HepG2 (cell line): ENCODE results near the gene LHX3. TPM values are rescaled to one million over a fixed set of nuclear protein-coding genes. Genes with fewer than 3 reads are reported as not detected.
A peak's percentile ranks its signal among the peaks of the same experiment; 100 is the strongest.

Source experiments
- BORCS8-MEF2B ChIP-seq: sonication (generic); formaldehyde crosslinking; IDR thresholded peaks from 2 replicates; pipeline ENCODE4 v1.8.0; 2022; ENCODE audit warnings: mild to moderate bottlenecking, missing genetic modification reagents
- HHEX ChIP-seq: IDR thresholded peaks from 2 replicates; pipeline ENCODE4 v1.6.1; 2016; ENCODE audit warnings: control low read depth
- JUND ChIP-seq: sonication (generic); formaldehyde crosslinking; IDR thresholded peaks from 2 replicates; pipeline ENCODE4 v1.8.0; 2022; ENCODE audit warnings: mild to moderate bottlenecking, missing genetic modification reagents
- KLF12 ChIP-seq: sonication (generic); formaldehyde crosslinking; IDR thresholded peaks from 2 replicates; pipeline ENCODE4 v1.4.0; 2020; ENCODE audit warnings: missing genetic modification reagents, borderline replicate concordance
- PRPF4 ChIP-seq: fragments of 200-400 bp; formaldehyde crosslinking; IDR thresholded peaks from 2 replicates; pipeline ENCODE4 v1.6.1; 2016; ENCODE audit warnings: low read length, low read depth; ENCODE audit not compliant: poor library complexity, severe bottlenecking
- SAFB2 ChIP-seq: sonication (generic); formaldehyde crosslinking; IDR thresholded peaks from 2 replicates; pipeline ENCODE4 v1.5.1; 2020; ENCODE audit warnings: missing genetic modification reagents, low read depth, mild to moderate bottlenecking, borderline replicate concordance
- SATB2 ChIP-seq: sonication (generic); formaldehyde crosslinking; IDR thresholded peaks from 2 replicates; pipeline ENCODE4 v1.5.0; 2020; ENCODE audit warnings: missing genetic modification reagents
- STAG1 ChIP-seq: sonication (generic); formaldehyde crosslinking; IDR thresholded peaks from 2 replicates; pipeline ENCODE4 v1.4.0; 2020; ENCODE audit warnings: missing genetic modification reagents
- TOE1 ChIP-seq: sonication (generic); formaldehyde crosslinking; IDR thresholded peaks from 2 replicates; pipeline ENCODE4 v1.4.0; 2020; ENCODE audit warnings: mild to moderate bottlenecking, missing genetic modification reagents
- ZBTB38 ChIP-seq: sonication (generic); formaldehyde crosslinking; IDR thresholded peaks from 2 replicates; pipeline ENCODE4 v1.5.1; 2020; ENCODE audit warnings: mild to moderate bottlenecking, missing genetic modification reagents
- ZBTB7A ChIP-seq: sonication (generic); formaldehyde crosslinking; IDR thresholded peaks from 2 replicates; pipeline ENCODE4 v1.8.0; 2022; ENCODE audit warnings: mild to moderate bottlenecking, missing genetic modification reagents
- ZFP36L1 ChIP-seq: sonication (generic); formaldehyde crosslinking; IDR thresholded peaks from 2 replicates; pipeline ENCODE4 v1.8.0; 2022; ENCODE audit warnings: mild to moderate bottlenecking, missing genetic modification reagents, moderate library complexity
- ZKSCAN1 ChIP-seq: fragments of 150-350 bp; IDR thresholded peaks from 2 replicates; pipeline ENCODE4 v1.6.1; 2014; ENCODE audit warnings: low read length
- ZNF331 ChIP-seq: sonication (generic); formaldehyde crosslinking; IDR thresholded peaks from 2 replicates; pipeline ENCODE4 v1.4.0; 2020; ENCODE audit warnings: missing genetic modification reagents
- ZNF572 ChIP-seq: sonication (generic); formaldehyde crosslinking; IDR thresholded peaks from 2 replicates; pipeline ENCODE4 v1.5.1; 2020; ENCODE audit warnings: mild to moderate bottlenecking, missing genetic modification reagents
- ZNF672 ChIP-seq: sonication (generic); formaldehyde crosslinking; IDR thresholded peaks from 2 replicates; pipeline ENCODE4 v1.8.1; 2022; ENCODE audit warnings: missing genetic modification reagents
- ZNF775 ChIP-seq: sonication (generic); formaldehyde crosslinking; IDR thresholded peaks from 2 replicates; pipeline ENCODE4 v1.4.0; 2020; ENCODE audit warnings: missing genetic modification reagents, mild to moderate bottlenecking, moderate library complexity, borderline replicate concordance
- ZNF841 ChIP-seq: sonication (generic); formaldehyde crosslinking; IDR thresholded peaks from 2 replicates; pipeline ENCODE4 v1.8.1; 2023; ENCODE audit warnings: missing genetic modification reagents, borderline replicate concordance
- ZSCAN22 ChIP-seq: sonication (generic); formaldehyde crosslinking; IDR thresholded peaks from 2 replicates; pipeline ENCODE4 v1.4.0; 2020; ENCODE audit warnings: mild to moderate bottlenecking, missing genetic modification reagents
- polyA plus RNA-seq, 8 experiments: library from polyadenylated mRNA; depleted of rRNA in 3 of 8; stranded (reverse) in 7 of 8; unstranded in 1 of 8; fragments of >200 nt; fragmentation: Illumina TruSeq in 4 of 8; extraction: Trizol in 4 of 8; gene quantifications; 2 replicates each; pipeline versions ENCODE4 v1.2.1 to v1.2.3, GENCODE V29; 2011 to 2016; ENCODE audit warnings: low read depth in 4 of 8, missing spikeins in 1 of 8, mixed read lengths in 1 of 8; ENCODE audit not compliant: insufficient read depth in 1 of 8
- total RNA-seq, 5 experiments: library from RNA; depleted of rRNA; stranded (reverse); fragments of >200 nt; fragmentation: Illumina TruSeq; extraction: Trizol; gene quantifications; 2 replicates each; pipeline ENCODE4 v1.2.3, GENCODE V29; 2016; ENCODE audit warnings: low read depth in 1 of 5
- TF ChIP-seq, protein P1 (sequence below): sonication (generic); formaldehyde crosslinking; IDR thresholded peaks from 2 replicates; pipeline ENCODE4 v1.5.1; 2020; ENCODE audit warnings: mild to moderate bottlenecking, missing genetic modification reagents
- TF ChIP-seq, protein P2 (sequence below): sonication (generic); formaldehyde crosslinking; IDR thresholded peaks from 2 replicates; pipeline ENCODE4 v1.5.1; 2020; ENCODE audit warnings: mild to moderate bottlenecking, missing genetic modification reagents, moderate library complexity
- TF ChIP-seq, protein P3 (sequence below): sonication (generic); formaldehyde crosslinking; IDR thresholded peaks from 2 replicates; pipeline ENCODE4 v1.9.0; 2022; ENCODE audit warnings: low read depth, missing genetic modification reagents

The LHX3 gene
- total and polyA plus RNA-seq, 2 of the 13 experiments (the other 11 are each of a cell fraction or from before 2014, with no cell fraction given) = not detected

DNA sequence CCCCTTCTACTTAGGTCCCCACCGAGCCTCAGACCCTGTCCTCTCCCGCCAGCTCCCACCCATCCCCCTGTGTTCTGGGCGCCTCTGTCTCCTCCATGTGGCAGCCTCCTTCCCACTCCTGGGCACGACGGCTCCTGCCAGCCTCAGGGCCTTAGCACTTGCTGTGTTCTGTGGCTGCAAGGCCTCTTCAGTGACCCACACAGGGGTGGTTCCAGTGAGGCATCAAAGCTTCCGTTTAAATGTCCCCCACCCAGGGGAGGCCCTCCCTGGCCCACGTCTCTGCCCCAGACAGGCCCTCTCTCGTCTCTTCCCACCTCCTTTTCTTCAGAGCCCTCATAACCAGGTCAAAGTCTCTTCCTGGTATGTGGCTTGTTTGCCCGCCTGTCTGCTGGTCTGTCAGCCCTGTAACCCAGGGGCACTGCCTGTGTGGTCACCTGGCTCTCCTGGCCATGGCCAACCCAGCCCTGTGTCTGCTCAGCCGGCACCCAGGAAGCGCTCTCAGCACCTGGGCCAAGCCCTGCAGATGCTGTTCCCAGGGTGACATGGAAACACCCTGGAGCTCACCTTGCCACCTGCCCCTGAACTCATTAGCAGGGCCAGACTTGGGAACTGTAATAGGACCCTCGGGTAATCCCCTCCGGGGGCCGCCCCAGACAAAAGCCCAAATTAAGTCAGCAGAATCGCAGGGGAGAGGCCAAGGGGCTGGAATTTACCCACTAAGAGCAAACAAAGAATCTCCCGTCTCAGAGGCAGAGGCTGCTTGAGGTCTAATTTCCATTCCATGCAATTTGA is 33.7 kb downstream of the LHX3 start (continued):
- TF ChIP-seq, protein P1, sequence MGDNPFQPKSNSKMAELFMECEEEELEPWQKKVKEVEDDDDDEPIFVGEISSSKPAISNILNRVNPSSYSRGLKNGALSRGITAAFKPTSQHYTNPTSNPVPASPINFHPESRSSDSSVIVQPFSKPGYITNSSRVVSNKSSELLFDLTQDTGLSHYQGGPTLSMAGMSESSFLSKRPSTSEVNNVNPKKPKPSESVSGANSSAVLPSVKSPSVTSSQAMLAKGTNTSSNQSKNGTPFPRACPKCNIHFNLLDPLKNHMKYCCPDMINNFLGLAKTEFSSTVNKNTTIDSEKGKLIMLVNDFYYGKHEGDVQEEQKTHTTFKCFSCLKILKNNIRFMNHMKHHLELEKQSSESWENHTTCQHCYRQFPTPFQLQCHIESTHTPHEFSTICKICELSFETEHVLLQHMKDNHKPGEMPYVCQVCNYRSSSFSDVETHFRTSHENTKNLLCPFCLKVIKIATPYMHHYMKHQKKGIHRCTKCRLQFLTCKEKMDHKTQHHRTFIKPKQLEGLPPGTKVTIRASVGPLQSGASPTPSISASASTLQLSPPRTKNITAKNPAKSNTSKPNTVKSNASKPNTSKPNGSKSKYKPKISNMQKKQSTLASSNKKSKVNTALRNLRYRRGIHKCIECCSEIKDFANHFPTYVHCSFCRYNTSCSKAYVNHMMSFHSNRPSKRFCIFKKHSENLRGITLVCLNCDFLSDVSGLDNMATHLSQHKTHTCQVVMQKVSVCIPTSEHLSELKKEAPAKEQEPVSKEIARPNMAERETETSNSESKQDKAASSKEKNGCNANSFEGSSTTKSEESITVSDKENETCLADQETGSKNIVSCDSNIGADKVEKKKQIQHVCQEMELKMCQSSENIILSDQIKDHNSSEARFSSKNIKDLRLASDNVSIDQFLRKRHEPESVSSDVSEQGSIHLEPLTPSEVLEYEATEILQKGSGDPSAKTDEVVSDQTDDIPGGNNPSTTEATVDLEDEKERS (CRISPR knock-in tag) = no peak
- TF ChIP-seq ZBTB7A (no peak), ZNF331 (CRISPR knock-in tag) (no peak), STAG1 (CRISPR knock-in tag) (no peak), PRPF4 (no peak), ZNF672 (no peak), SATB2 (CRISPR knock-in tag) (no peak), KLF12 (no peak), TOE1 (no peak), ZFP36L1 (CRISPR knock-in tag) (no peak), ZKSCAN1 (no peak), HHEX (CRISPR knock-in tag) (no peak), ZSCAN22 (CRISPR knock-in tag) (no peak), ZNF572 (no peak), ZBTB38 (CRISPR knock-in tag) (no peak), SAFB2 (no peak), BORCS8-MEF2B (CRISPR knock-in tag) (0 out of 2 replicates have a peak, but pooled peaks have one; percentile 34), ZNF775 (CRISPR knock-in tag) (no peak), JUND (CRISPR knock-in tag) (no peak), ZNF841 (no peak)
- TF ChIP-seq, protein P2, sequence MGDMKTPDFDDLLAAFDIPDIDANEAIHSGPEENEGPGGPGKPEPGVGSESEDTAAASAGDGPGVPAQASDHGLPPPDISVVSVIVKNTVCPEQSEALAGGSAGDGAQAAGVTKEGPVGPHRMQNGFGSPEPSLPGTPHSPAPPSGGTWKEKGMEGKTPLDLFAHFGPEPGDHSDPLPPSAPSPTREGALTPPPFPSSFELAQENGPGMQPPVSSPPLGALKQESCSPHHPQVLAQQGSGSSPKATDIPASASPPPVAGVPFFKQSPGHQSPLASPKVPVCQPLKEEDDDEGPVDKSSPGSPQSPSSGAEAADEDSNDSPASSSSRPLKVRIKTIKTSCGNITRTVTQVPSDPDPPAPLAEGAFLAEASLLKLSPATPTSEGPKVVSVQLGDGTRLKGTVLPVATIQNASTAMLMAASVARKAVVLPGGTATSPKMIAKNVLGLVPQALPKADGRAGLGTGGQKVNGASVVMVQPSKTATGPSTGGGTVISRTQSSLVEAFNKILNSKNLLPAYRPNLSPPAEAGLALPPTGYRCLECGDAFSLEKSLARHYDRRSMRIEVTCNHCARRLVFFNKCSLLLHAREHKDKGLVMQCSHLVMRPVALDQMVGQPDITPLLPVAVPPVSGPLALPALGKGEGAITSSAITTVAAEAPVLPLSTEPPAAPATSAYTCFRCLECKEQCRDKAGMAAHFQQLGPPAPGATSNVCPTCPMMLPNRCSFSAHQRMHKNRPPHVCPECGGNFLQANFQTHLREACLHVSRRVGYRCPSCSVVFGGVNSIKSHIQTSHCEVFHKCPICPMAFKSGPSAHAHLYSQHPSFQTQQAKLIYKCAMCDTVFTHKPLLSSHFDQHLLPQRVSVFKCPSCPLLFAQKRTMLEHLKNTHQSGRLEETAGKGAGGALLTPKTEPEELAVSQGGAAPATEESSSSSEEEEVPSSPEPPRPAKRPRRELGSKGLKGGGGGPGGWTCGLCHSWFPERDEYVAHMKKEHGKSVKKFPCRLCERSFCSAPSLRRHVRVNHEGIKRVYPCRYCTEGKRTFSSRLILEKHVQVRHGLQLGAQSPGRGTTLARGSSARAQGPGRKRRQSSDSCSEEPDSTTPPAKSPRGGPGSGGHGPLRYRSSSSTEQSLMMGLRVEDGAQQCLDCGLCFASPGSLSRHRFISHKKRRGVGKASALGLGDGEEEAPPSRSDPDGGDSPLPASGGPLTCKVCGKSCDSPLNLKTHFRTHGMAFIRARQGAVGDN (CRISPR knock-in tag) = peak; percentile 67
- TF ChIP-seq, protein P3, sequence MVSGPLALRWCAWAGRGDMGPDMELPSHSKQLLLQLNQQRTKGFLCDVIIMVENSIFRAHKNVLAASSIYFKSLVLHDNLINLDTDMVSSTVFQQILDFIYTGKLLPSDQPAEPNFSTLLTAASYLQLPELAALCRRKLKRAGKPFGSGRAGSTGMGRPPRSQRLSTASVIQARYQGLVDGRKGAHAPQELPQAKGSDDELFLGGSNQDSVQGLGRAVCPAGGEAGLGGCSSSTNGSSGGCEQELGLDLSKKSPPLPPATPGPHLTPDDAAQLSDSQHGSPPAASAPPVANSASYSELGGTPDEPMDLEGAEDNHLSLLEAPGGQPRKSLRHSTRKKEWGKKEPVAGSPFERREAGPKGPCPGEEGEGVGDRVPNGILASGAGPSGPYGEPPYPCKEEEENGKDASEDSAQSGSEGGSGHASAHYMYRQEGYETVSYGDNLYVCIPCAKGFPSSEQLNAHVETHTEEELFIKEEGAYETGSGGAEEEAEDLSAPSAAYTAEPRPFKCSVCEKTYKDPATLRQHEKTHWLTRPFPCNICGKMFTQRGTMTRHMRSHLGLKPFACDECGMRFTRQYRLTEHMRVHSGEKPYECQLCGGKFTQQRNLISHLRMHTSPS (CRISPR knock-in tag) = peak; percentile 88
